ENCODE data around the gene SLC44A3.

The SLC44A3 gene

DNA sequence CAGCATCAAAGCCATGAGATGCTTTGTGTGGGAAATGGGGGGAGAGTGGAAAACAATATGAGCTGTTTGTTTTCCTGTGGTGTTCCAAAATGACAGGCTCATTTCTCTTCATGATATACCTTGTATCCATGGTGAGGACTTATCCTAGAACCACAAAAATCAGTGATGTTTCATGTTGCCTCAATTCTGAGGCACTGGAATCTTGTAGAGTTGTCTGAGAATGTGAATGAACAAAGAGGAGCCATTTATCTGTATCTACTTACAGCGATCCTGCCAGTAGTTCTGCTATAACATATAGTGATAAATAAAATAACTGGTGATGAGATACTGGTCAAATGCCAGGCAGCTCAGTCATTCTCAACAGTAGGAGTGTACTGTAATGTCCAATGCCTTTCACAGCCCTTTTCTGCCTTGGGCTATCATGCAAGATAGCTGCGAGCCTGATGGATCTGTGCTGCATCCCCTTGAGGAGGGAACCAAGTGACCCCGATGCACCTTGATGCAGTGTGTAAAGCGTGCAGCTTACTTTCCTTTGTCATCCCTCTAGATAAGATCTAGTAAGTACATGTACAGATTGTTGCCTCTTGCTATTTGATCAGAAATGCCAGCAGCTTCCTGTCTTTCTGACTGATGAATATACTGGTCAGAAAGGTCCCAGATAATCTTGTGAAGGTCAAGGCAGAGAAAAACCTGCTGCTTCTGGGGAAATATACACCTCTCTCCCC is 52.8 kb downstream of the SLC44A3 start:
- no peak for FAIRE-seq
- DNase-seq (ENCODE audit: low spot score), result no peak

DNA sequence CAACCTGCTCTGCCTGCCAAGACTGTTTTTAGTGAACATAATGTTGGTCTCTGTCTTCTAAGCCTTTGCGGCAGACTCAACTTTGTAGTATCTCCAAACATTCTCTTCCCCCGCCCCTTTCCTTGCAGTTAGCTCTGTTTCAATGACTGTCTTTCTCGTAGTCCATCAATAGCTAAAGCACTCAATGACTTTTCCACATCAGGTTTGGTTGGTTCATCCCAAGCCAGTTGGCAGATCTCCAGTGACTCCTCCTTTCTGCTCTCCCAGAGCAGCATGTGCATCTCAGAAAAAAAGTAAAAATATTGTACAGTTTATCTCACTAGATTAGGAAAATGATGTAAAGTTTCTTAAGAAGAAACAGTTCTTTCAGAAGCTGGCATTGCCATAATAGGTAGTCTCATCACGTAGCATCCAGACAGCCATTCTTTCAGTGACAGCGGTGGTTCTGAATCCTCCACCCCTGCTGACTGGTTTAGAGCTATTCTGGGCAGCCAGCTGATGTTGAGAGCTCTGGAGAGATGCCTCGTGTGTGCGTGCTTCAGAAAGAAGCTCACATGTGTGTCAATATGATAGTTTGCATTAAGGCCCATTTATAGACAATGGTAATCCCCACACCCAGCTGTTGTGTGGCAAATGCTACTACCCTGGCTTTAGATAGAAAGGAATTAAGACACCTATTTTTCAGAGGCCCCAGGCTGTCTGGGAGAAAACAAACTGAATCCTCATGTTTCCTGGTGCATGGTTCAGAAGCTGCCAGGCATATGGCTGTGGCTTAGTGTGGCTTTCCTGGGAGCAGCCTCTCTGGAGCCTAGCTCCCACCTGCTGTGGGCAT is 53.6 kb downstream of the SLC44A3 start:
- FAIRE-seq (no peak), DNase-seq (ENCODE audit: low spot score) (no peak)

DNA sequence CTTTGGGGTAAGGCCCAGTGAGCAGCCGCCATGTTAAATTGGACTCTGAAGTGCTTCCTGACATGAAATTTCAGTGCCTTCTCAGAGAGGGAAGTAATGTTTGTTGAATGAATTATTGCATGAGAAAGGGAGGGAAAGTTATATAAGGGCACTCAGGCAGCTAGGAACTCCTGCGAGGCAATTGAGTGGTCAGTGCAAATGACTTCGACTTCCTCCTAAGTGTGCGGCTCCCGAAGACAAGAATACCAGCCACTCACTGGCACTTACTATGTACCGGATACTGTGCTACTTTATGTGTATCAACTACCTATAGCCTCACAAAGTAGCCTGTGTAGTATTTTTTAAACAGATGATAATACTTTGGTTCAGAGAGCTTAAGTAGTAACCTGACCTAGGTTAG is 54.3 kb downstream of the SLC44A3 start:
- FAIRE-seq (no peak), DNase-seq (ENCODE audit: low spot score) (no peak)

DNA sequence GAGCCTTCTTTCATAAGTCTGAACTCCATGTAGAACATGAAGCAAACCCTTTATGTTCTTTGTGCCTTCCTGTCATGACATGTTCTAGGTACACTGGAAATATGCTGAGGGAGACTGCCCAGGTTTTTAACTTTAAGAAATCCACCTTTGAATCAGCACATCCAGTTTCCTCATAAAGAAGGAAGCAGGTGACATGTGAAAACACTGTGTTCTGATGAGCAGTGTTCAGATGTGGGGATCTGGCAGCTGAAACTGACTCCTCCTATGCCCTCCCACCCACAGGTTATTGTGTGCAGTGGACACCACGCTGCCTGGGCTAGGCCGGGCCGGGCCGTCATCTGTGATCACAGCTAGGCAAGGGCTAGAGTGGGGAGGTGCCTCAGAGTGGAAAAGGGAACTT is 55.6 kb downstream of the SLC44A3 start:
- DNase-seq (ENCODE audit: low spot score) (no peak), FAIRE-seq (no peak)

DNA sequence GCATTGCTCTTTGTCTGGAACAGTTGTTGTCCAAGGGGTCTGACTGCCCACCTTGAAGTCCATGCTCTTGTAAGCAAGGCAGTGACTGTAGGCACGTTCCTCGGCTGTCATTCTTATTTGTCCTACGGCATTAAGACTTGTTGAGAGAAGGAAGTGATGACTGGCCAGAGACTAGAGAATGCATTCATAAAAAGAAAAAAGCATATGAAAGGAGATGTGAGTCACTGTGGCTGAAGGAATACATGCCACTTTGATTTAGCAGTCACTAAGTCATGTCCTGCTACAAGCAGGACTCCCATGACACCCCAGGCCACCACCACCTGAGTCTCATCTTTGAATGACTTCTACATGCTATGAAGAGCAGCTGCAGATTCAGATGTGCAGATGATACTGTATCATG is 56.2 kb downstream of the SLC44A3 start:
- no peak for FAIRE-seq
- DNase-seq (ENCODE audit: low spot score), result no peak

DNA sequence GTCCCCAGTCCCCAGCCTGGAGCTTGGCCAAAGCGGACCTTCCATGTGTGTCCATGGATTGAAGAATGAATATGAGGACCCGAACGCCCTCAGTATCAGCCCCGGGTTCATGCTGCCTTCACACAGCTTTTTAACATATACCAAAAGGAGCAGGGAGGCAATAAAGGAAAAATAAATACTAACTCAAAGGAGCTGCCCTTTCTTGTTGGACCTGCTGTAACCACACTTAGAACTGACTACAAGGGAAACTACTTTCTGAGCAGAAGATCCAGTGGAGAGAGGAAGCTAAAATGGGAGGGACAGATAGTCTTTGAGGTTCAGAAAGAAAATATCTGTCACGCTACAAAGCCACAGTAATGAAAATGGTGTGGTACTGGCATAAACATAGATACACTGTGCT is 58.2 kb downstream of the SLC44A3 start:
- FAIRE-seq, result no peak

DNA sequence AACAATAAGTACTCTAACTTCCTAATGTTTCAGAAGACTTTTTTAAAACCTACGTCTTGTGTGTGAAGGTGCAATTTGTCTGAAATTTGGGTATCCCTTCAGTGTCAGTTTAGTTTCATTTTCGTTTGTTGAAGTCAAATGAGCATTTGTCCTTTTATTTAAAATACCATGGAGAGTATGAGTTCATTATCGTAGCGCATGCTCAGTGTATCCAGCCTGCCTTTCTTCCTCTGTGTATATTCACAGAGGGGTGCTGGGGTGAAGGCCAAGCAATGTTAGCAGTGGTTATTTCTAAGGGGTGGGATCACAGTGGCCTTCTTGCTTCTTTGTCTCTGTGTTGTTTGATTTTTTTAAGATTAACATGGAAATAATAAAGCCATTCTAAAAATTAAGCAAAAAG is 63.5 kb downstream of the SLC44A3 start:
- DNase-seq (ENCODE audit: low spot score), result no peak
- FAIRE-seq, result no peak

More for the DNA sequence above, 58.2 kb downstream of the SLC44A3 start:
- DNase-seq (ENCODE audit: low spot score), result no peak

DNA sequence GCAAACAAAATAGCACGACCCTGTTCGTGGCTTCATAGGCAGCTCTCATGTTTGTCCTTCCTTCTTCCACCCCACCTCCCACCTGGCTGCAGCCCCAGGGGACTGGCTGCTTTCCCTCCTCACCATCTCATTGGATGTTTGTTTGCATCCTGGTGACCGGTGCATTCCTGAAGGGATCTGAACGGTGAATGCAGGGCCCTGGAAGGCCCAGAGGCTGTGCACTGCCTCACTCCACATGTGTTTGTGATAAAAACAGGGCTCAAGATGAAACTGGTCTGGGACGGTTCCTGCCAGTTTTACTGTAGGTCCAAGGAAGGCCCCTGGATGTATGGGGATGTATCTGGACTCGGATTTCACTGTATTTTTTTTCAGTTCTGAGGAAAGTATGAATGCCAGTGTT is 63.9 kb downstream of the SLC44A3 start:
- DNase-seq (ENCODE audit: low spot score) (no peak), FAIRE-seq (no peak)

DNA sequence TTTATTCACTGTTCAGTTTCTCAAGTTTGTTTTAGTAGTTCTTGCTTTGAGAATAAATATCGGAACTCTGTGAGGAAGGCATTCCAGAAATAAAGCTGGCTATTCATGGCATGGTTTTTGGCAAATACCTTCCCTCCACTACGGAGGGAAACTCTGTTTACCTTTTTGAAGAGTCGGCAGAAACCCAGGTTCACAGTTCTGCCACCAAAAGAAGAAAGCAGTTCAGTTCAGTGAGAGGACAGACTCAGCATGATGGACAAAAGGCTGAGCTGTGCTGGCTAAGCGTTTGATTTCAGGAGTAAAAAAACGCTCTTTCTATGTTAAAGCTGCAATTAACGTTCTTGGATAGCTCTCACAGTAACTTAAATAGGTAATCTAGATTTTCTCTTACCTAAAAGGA is 64.3 kb downstream of the SLC44A3 start:
- DNase-seq (ENCODE audit: low spot score) (no peak), FAIRE-seq (no peak)

DNA sequence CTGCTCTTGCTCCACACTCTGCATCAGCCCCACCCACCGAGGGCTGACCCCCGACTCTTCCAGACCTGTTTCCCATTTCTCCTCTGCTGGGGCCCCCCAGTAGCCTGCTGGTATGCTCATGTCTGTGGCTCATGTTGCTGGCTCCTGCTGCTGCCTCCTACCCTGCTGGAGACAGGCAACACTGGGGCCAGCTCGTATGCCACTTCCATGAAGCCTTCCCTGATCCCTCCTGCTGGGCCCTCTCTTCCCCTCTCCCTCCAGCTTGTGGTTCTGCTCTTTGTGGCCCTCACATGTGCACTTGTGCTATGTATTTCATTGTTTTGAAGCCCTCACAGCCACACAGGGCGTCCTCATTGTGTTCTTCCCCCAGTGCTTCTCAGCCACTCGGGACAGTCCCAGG is 66.2 kb downstream of the SLC44A3 start:
- no peak for DNase-seq (ENCODE audit: low spot score)
- no peak for FAIRE-seq

DNA sequence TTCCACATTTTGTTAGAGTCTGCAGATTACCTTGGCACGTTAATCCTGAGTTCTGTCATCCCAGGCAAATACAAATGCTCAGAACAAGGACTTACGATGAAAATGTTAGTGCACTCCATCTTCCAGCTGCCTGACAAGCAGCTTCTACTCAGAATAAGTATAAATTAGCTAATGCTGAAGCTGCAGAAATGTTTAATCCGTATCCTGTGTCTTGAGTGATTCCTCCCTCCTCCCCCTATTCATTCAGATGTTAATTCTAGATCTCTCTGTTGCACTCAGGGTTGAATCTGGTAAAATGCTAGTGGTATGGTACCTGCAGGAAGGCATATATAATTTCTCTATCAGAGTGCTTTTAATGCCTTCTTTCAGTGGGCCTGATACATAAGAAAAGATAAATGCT is 66.9 kb downstream of the SLC44A3 start:
- FAIRE-seq, result no peak
- DNase-seq (ENCODE audit: low spot score), result no peak

DNA sequence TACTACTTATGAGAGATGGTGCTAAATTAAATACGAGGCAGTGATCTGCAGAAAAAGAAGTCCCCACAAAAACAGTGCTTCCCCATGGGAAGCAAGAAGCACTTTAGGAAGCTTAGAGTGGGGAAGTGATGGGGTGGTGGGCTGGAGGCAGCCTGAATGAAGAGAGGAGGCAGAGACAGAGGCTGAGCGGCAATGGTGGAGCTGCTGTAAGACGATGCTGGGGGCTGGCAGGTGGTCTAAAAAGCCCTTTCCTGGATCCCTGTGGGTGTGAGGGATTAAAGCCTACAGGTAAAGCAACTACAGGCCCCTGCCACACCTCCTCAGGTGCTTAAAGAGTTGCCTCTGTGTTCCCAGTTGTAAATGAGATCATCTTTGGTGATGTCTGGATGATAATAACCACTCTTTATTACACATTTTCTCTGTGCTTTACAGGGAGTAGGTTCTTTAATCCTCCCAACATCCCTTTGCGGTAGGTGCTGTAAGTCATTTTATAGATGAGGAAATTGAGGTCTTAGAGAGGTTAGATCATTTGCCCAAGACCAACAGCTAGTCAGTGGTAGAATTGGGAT is 67.5 kb downstream of the SLC44A3 start:
- DNase-seq (ENCODE audit: low spot score), result no peak
- FAIRE-seq, result no peak

DNA sequence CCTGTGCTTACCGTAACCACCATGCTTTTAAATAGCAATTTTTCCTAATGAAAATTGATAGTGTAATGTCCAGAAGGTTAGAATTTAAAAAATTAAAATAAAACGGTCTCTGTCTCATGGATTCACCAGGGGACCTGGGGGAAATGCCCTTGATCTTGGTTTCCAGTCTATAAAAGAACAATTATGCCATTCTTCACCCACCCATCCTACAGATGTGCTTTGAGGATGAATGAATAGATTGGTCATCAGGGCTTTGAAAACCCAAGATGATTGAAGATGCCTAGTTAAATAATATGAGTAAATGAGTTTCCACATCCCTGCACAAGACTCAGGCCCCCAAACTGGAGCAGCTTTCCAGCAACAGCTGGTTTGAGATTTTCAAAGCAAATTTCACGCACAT is 68.0 kb downstream of the SLC44A3 start:
- DNase-seq (ENCODE audit: low spot score), result no peak
- no peak for FAIRE-seq

DNA sequence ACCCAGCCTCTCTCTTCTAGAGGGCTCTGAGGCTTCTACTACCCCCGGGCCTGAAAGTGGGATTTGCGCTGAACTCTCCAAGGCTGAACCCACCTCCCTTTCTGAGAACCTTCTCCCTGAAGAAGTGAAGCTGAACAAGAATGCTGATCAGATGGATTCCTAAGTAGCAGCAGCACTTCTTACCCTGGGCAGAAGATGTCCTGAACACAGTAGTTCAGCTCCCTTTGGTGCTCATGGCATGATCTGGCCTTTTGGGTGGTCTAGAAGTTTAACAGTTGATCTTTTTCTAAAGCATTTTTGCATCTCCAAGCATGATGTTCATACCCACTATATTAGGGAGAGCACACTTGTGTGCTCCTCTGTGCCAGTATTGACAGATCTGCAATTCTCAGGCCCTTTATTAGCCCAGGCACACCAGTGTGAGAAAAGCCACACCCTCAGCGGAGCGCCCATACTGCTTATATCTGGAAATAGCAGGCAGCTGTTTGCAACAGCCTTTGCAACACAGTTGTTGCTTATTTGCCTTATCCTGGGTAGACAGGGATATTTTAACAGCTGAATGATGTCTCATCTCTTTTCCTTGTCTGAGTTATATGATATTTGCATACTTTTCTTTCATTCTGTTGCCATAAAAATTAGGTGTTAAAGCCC is 72.6 kb downstream of the SLC44A3 start:
- FAIRE-seq (no peak), DNase-seq (ENCODE audit: low spot score) (no peak)

DNA sequence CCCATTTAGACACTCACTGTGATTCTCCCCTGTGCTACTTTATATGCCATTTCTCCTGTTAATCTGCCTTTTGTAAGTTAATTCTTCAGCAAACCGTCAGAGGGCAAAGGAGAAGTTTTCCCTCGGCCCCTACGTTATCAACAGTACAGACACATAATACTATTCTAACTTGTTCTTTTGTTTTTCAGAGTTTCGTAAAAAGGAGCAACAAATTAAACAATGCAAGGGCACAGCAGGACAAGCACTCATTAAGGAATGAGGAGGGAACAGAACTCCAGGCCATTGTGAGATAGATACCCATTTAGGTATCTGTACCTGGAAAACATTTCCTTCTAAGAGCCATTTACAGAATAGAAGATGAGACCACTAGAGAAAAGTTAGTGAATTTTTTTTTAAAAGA is 74.5 kb downstream of the SLC44A3 start:
- DNase-seq (ENCODE audit: low spot score) (no peak), FAIRE-seq (no peak)

DNA sequence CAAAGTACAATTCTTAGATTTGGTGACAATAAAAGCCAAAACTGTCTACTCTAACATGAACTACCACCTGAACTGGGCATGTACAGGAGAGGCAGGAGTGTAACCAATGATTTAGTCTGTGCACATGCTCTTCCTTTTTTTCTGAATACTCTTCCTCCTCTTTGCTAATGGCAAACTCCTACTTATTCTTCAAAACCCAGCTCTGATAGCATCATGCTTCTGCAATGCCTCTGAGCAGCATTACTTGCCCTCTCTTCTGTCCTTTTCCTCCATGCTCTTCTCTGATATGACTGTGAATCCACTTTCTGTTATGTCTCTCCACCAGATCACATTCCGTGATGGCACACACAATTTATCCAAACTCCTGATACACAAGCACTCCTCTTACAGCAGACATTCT is 75.4 kb downstream of the SLC44A3 start:
- FAIRE-seq (no peak), DNase-seq (ENCODE audit: low spot score) (no peak)

DNA sequence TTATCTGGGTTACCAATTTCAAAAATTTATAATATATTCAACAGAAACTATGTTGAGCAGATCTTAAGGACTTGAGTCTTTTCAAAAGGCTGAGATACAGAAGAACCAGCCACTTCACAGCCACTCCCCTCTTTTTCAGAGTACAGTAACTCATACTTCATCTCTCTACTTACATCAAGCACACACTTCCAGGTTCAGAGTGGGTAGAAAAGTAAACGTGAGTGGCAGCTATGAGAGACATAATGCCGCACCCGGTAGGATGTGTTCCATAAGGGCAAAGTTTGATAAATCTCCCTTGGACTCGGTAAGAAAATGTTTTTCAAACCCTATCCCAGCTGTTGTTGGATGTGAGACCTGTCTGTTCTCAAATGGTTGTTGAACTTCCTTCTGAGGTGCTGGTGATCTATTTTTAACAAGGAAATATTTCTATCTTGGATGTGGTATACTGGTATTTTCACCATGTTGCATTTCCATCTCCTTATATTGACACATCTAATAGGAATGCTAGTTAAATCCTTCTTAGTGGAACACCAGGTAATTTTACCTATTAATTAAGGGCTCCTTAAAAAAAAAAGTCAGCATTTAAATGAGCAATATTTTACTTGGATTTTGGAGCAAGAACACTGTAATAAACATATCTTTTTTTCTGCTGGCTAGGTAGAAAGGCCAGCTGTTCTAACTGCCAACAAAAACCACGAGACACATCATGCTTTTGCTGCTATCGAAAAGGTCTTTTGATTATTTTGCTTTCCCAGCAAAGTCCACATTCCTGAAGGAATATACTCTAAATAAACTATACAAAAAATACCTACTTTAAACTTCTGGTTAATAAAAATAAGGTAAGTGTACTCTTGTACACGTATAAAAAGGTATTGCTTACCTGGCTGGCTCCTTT is 78.6 kb downstream of the SLC44A3 start:
- no peak for FAIRE-seq
- DNase-seq (ENCODE audit: low spot score), result no peak

DNA sequence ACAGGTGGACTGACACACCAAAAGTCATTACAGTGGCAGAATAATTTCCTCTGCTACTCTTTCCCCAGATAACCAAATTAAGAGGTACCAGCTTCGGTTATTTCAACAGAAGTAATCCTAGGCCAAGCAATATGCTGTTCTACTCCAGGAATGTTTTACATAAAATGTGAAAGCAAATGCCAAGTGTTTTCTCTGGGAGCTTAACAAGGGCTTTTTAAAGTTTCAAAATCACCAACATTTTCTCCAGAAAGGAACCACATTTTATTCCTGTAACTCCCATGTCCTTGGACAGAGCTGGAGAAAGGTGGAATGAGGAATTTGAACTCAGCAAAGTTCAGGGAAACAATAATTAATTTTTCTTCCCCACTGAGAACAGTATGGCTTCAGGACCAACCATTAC is 79.6 kb downstream of the SLC44A3 start:
- FAIRE-seq (no peak), DNase-seq (ENCODE audit: low spot score) (no peak)

DNA sequence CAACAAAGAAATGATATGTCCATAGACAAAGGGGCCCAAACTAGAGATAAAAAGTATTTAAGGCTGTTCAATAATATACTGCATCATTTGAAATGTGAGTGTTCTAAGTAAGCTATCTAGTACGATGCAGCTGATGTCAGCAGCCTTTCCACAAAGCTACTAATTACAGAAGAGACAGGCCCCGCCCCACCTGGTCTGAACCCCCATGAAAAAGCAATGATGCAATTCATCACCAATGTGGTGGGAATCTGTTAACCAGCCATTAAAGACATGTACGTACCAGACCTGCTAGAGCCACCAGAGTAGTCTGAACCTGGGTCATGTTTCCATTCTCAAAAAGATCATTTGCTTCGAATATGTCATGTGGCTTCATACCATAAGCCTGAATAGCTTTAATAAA is 81.7 kb downstream of the SLC44A3 start:
- FAIRE-seq (no peak), DNase-seq (ENCODE audit: low spot score) (no peak)

DNA sequence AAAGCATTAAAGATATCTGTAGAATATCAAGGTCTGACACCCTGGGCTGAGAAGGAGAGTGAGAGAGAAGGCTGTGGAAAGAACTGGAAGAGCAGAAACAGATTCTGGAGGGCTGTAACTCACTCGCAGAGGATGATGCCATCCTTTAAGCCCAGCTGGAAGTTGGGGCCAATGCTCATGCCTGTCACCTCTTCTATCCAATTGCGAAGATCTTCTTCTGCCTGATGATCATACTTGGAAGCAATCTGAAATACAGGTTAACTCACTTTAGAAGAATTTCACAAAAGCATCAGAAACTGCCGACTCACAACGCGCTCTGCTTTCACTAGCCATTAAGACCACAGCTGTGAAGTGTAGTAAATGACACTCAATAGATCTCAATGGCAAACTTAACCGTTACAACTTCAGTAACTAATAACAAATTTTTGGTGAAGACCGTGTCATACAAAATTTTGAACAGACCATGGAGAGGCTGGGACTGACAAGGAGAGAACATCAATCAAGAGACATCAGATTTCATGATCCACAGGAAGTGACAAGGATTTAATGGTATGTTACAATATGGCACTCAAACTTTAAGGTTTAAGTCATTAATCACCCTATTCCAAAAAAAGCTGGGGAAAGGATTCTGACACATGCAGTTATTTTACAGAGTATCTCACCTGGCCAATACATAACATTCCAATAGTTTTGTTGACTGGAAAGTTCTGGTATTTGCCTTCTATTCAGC is 83.3 kb downstream of the SLC44A3 start:
- peak; percentile 71 for DNase-seq (ENCODE audit: low spot score)
- no peak for FAIRE-seq
